Mucosa of gallbladder (tissue), 1 donor: ENCODE results near the gene UBAP2. TPM values are rescaled to one million over a fixed set of nuclear protein-coding genes. Genes with fewer than 3 reads are reported as not detected.
A peak's percentile ranks its signal among the peaks of the same experiment; 100 is the strongest.

ENCODE experiments used
- DNase-seq: peaks from one replicate; pipeline ENCODE4 v3.0.0-alpha.2; 2020; ENCODE audit warnings: low spot score
- total RNA-seq: library from RNA; stranded (reverse); gene quantifications from one replicate; pipeline ENCODE4 v1.2.1, GENCODE V29; 2021
- donor health status: DM: no; HTN: no; CAD: no.

UBAP2 gene
- total RNA-seq, 1 donor from 2014 or later: 34.3 TPM

DNA sequence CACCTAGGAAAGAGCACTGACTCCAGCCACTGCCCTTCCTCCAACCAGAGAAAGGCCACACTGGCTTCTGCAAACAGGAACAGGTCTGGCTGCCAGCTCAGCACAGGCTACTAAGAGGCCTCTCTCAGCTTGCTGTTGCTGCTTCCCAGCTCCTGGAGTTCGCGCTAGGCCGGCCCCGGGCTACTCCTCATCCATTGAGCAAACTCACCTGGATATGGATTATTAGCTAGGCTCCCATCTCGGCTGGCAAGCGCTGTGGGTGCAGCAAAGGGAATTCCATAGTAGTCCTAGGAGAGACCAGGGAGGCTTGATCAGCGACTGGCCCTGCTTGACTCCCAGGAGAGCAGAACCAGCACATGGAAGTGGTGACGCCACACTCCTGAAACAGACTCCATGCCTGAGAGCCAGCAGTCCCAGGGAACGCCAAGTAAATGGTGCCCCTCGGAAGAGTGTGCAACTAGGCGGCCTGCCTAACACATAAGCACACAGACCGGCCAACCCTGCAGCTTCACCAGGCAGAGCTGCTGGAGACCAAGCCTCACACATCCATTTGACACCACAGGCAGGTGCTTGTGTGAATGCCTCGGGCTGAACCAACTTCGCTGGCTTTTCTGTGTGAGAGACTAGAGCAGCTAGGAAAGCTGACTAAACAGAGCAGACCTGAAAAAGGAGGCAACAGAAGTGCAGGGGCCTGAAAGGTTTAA is 124.5 kb downstream of the UBAP2 start:
- no peak for DNase-seq

DNA sequence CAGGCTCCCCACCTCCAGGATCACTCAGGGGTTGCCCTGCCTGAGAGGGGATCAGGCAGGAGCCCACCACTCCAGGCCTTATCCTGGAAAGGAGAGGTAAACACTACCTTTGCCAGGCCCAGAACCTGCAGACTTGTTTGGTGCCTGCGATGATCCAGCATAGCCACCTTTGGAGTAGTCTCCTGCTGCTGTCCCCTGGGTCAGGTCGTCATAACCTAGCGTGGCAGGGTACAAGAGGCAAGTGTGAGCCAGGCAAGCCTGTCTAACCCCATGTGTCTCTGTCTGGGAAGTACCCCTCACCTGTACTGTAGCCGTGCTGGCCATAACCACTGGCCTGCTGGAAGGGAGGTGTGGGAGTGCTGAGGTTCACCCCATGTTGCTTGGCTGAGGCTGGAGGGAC is 125.6 kb downstream of the UBAP2 start:
- no peak for DNase-seq

DNA sequence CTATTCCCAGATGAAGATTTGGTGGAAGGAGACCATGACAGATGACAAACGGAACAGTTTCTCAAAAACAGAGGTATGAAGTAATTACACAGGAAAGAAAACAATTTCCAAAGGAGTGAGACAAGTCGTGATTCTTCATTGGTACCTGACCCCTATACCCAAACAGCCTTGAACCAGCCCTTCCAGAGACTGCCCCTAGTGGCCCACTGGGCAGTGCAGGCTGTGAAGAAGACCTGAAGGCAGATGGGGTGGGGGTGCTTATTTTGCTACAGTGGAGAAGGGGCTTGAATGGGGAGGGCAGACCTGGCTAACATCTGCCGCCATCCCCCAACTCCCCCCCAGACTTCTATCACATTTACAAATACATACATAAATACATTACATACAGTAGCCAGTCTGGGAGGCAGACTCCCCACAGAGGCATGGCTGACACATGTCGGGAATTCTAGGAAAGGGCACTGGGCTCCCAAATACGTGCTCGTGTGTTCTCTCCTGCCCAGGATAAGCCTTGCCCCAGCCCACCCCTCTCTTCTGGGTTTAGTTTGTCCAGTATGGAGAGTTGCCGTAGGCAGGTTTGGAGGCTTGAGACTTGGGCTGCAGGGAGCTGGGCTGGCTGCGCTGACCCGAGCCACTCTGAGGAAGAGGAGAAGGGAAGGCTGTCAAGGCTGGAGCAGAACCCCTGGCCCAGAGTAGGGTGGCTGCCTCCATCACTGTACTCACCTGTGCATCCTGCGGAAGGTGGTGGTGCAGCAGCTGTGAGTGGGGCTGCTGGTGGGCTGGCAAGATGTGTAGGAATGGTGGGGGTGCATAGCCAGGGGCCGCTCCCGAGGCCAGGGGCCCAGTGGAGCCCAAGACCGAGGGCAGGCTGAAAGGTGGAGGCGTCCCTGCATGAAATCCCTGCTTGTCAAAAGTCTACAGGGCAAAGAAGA is 126.5 kb downstream of the UBAP2 start:
- DNase-seq: no peak

DNA sequence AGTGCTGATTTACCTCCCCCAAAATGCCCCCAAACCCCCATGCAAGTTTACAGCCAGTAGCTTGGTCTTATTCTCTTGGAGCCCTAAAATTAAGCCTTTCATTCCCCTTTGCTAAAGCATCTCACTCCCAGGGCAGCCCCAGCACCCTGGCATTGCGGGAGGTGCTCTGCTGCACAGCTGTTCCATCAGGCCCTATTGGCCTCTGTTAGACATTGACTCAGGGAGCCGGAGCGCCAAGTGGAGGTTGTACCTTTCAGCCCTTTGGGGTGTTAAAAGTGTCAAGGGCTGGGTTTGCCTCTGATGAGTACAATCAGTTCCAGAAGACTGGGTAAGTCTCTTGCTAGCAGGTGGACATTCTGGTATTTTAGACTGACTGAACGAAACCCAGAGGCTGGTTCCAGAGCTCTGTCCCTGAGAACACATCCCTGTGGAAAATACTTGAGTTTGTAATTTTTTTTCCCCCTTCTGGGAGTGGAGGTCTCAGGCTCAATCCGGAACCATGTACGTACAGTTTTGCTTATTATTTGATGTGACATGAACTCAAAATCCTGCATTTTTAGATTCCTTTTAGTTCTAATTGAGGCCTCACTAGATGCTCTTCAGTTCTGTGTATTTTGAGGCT is 129.3 kb downstream of the UBAP2 start:
- no peak for DNase-seq

DNA sequence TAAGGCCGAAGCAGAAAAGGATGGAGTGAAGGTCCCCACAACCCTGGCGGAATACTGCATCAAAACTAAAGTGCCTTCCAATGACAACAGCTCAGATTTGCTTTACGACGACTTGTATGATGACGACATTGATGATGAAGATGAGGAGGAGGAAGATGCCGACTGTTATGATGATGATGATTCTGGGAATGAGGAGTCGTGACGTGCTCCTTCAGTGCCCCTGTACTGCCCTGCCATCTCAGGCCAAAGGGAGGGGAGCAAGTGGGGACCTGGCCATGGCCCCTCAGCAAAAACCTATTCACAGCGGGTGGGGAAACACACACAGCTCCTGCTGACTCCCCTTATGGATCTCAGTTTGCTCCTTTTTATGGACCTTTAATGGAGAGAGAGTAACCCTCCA is 131.7 kb downstream of the UBAP2 start:
- DNase-seq: no peak

DNA sequence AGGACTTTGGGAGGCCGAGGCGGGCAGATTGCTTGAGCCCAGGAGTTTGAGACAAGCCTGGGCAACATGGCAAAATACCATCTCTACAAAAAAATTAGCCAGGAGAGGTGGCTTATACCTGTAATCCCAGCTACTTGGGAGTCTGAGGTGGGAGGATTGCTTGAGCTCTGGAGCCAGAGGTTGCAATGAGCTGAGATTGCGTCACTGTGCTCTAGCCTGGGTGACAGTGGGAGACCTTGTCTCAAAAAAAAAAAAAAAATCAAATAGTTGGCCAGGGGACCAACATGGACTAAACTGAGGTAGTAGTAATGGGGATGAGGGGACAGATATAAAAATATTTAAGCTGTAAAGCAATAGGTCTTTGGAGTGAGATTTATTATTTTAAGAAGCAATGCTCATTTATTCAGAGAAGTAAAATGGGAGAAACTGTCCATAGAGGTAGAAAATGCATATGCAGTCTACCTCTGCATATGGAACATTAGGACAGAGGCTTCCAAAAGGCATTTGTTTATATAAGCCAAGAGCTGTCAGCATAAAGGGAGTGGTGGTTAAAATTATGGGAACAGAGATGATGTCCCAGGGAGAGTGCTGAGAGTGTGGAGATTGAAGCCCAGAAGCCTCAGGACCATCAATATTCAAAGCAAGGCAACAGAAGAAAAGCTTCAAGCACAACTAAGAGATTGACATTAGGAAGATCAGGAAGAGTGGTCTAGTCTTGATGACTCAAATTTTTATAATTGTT is 133.6 kb downstream of the UBAP2 start:
- DNase-seq: no peak

DNA sequence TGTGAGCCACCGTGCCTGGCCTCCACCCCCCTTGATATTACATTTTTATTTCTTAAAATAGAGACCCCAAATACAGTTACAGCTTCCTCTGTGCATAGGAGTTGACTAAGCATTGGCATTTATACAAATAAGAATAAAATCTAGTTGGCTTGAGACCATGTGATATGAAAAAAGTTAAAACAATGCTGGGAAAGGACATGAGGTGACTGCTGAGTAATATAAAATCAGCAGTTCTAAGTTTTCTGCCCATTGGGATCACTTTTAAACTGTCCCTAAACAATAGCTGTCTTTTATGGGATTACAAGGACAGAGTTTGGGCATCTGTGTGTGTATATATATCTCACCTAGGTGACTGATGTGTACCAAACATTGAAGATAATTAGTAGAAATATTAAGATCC is 135.1 kb downstream of the UBAP2 start:
- DNase-seq: no peak

DNA sequence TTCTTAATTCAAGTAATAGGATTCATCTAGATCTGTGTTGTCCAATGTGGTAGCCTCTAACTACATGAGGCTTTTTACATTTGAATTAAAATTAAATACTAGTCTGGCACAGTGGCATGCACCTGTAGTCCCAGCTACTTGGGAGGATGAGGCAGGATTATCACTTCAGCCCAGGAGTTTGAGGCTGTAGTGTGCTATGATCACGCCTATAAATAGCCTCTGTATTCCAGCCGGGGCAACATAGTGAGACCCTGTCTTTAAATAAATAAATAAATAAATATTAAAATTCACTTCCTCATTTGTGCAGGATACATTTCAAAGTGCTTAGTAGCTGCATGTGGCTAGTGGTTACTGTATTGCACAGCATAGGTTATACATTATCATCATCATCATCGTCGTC is 139.9 kb downstream of the UBAP2 start:
- DNase-seq: no peak

DNA sequence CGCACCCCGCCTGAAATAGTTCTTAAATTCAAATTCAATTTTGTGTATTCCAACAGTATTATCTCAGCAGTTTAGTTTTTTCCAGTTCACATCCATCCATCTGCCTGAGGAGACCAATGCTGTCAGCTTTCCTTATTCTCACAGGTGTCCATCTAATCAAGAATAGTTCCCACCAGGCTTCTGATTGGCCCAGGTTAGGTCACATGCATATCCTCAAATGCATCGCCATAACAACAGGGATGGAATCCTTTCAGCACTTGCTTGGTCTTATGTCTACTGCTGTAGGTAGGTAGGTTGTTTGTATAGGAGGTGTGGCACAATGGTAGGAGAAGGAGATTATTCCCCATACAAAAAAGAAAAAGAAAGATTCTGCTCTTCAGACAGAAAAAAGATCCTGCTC is 140.6 kb downstream of the UBAP2 start:
- no peak for DNase-seq

DNA sequence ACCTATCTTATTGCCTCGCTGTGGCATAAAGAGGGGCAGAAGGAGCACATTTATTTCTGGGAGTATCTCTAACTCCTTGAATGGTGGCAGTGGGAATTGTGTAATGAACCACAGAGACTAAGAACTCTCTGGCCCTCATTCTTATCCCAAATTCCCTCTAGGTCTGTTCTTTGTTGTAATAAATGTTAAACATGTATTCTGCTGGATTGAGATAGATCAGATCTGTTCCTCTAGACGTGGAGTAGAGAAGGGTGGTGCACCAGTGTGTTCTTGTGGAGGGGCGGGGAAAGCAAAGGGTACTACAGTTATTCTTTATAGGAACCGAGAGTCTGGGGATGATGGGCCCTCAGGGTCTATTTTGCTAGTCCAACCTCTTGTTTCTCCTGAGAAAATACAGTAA is 141.3 kb downstream of the UBAP2 start:
- DNase-seq: no peak

DNA sequence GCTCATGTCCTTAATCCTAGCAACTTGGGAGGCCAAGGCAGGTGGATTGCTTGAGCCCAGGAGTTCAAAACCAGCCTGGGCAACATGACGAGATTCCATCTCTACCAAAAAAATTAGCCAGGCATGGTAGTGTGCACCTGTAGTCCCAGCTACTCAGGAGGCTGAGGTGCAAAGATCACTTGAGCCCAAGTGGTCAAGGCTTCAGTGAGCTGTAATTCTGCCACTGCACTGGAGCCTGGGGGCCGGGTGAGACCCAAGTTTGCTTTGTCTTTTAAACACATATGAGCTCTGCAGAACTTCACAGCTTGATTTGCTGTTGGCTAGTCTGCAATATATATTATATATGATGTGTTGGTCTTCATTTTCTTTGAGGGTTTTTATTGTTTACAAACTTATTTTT is 141.9 kb downstream of the UBAP2 start:
- no peak for DNase-seq

DNA sequence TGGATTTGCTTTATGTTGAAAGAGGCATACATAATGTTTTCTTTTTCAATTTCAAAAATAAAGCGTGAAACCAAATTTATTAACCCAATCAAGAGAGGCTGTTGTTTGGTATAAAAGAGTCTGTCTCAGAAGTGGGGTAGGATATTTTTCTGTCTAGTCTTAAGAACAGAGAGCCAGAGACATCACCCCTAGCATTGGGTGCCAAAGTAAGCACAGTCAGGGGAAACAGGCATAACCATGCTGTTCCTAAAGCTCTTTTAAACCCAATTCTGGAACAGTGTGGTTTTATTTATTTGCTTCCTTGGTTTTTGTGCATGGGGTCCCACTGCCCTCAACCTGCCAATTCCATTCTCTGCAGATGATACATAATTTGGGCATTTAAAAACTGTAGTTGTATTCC is 143.6 kb downstream of the UBAP2 start:
- DNase-seq: no peak

DNA sequence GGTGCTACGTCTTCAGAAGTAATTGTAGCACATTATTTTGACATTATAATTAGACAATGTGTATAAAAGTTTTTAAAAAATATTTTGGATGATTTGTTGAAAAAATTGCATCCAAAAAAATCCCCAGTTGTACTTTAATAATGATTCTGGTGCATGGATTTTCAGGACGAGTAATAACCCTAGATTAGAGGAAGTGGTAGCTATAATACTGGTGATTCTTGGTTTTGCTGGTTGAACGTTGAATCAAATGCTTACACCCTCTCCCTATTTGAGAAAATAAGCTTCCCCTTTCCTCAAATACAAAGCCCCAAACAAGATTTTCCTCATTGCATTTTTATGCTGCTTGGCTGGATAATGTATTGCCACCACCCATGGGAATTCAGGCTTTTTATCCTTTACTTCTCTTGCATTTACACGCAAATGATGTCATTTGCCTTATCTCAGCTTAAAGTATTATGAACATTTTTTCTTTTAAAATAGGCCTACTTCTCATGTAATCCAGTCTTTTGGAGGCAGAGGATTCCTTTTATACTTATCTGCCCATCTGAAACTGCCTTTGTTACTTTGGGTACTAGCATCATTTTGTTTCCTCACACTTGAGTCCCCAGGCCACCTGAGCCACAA is 145.4 kb downstream of the UBAP2 start:
- no peak for DNase-seq

DNA sequence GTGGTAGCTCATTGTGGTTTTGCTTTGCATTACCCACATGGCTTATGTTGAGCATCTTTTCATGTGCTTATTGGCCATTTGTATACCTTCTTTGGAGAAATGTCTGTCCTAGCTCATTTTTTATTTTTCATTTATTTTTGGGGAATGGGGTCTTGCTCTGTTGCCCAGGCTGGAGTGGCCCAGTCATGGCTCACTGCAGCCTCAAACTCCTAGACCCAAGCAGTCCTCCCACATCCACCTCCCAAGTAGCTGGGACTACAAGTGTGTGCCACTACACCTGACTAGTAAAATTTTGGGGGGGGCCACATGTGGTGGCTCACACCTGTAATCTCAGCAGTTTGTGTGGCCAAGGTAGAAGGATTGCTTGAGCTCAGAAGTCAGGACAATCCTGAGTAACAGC is 154.4 kb downstream of the UBAP2 start:
- no peak for DNase-seq

DNA sequence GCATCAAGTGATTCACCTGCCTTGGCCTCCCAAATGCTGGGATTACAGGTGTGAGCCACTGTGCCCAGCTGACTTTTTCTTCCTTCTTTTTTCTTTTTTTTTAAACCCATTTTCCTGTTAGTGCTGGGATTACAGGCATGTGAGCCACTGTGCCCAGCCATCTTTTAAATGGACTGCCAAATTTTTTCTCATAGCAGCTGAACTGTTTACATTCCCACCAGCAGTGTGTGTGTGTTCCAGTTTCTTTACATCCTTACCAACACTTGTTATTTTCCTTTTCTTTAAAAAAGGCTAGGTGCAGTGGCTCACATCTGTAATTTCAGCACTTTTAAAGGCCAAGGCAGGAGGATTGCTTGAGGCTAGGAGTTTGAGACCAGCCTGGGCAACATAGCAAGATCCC is 154.8 kb downstream of the UBAP2 start:
- DNase-seq: no peak

DNA sequence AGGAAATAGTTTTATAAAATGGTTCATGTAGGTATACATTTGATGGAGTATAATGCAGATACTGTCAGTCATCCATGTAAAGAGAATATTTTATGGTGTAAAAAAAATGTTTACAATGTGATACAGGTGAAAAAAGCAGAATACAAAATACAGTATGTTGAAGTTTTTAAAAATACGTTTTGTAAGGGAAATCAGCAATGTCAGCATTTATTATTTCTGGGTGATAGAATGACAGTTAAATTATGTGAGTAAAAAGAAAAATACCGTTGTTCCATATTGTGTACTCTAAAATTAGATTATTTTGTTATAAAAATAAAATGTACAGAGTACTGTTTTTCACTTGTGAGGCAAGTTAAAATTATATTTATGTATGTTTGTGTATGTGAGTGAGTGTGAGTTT is 162.7 kb downstream of the UBAP2 start:
- DNase-seq: no peak

DNA sequence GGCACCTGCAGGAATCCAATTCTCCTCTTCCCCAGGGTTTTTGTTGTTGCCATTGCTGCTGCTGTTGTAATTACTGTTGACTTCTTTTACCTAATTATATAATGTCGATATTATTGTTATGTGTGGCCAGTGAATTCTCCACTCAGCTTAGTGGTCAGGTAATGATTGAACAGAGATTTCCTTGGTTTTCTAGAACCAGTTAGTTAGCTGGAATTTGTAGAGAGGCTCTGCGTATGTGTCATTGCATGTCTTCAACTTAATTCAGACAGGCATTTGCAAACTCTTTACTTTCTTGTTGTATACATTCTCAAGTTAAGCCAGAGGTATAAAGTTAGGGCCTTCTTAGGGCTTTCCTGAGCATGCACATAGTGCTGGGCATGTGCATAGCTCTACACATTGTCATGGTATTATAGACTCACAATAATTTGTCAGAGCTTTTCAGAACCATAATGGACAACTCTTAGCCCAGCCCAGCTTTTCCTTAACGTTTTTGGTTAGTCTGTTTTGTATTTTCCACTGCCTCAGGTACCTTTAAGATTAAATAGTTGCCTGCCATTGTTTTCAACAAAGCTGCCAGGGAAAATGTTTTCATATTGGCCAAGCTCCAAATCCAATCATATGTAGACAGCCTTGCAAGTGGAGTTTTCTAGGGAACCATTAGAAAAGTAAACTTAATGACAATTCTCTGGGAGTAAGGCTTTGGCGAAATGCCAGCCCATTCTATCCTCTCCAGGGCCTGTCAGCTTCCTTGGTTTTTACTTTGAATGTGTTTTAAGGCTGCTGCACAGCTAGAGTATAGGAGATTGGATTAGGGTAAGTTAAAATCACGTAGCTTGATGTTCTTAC is 163.6 kb downstream of the UBAP2 start:
- peak; percentile 42 for DNase-seq

DNA sequence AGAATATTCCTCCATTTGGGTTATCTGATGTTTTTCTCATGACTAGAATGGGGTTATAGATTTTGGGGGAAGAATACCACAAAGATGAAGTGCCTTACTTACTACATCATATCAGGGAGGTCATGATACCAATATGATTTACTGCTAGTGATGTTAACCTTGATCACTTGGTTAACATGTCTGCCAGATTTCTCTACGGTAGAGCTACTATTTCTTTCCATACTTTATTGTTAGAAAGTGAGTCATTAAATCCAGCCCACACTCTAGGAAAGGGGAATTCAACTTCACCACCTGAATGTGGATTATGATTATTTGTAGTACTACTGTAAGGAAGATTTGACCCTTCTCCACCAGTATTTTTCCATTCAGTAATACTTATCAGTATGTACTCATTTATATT is 167.1 kb downstream of the UBAP2 start:
- DNase-seq: no peak

DNA sequence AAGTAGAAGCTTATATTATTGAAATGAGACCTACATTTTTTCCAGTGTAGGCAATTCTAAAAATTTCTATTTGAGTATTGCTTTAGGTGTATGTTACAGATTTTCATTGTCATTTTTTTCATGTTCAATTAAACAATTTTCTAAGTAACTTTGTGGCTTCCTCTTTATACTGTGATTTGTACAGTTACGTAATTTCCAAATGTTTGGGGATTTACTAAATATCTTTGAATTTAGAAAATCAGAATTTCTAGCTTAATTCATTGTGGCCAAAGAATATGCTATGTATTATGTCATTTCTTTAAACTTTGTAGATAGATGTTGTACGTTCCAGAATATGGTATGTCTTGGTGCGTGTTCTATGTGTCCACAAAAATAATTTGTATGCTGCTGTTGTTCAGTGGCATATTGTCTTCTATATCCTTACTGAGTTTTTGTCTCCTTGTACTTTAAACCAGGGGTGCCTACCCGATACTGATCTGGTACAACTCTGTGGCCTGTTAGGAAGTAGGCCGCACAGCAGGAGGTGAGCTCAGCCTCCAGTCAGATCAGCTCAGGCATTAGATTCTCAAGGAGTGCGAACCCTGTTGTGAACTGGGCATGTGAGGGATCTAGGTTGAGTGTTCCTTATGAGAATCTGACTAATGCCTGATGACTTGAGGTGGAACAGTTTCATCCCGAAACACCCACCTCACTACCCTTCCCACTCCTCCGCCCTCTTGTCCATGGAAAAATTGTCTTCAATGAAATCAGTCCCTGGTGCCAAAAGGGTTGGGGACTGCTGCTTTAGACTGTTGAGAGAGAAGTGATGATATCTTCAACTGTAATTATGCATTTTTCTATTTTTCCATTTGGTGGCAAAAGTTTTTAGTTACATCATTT is 168.2 kb downstream of the UBAP2 start:
- no peak for DNase-seq
